ENCODE results near the gene HK2.
A peak's percentile ranks its signal among the peaks of the same experiment; 100 is the strongest.
"Not testable (repeated sequence)": the region's sequence is repeated elsewhere in the genome, so short reads cannot be mapped to it uniquely, and the experiment has no call there.

Gene HK2

GRCh38 chr2:74892609-74893008 lies 58.7 kb downstream of the HK2 start:
- no peak for DNase-seq (ENCODE audit: extremely low read depth, low read depth)
- no peak for TF ChIP-seq CTCF (IDR thresholded peaks at IDR 0.05; ENCODE audit: low read depth, low read length)

GRCh38 chr2:74893332-74893731 lies 59.4 kb downstream of the HK2 start:
- TF ChIP-seq CTCF (IDR thresholded peaks at IDR 0.05; ENCODE audit: low read depth, low read length): no peak
- peak; percentile 28 for DNase-seq (ENCODE audit: extremely low read depth, low read depth)

GRCh38 chr2:74894272-74894981 lies 60.5 kb downstream of the HK2 start:
- DNase-seq (ENCODE audit: extremely low read depth, low read depth): peak; percentile 42
- no peak for TF ChIP-seq CTCF (IDR thresholded peaks at IDR 0.05; ENCODE audit: low read depth, low read length)

GRCh38 chr2:74895001-74895400 lies 61.1 kb downstream of the HK2 start:
- TF ChIP-seq CTCF (IDR thresholded peaks at IDR 0.05; ENCODE audit: low read depth, low read length): no peak
- no peak for DNase-seq (ENCODE audit: extremely low read depth, low read depth)

- TF ChIP-seq CTCF (IDR thresholded peaks at IDR 0.05; ENCODE audit: low read depth, low read length): no peak
- no peak for DNase-seq (ENCODE audit: extremely low read depth, low read depth)
Observed at GRCh38 chr2:74896232-74896631, 62.3 kb downstream of the HK2 start.

GRCh38 chr2:74900225-74900624 lies 66.3 kb downstream of the HK2 start:
- DNase-seq (ENCODE audit: extremely low read depth, low read depth): not testable (repeated sequence)

- TF ChIP-seq CTCF (IDR thresholded peaks at IDR 0.05; ENCODE audit: low read depth, low read length): no peak
- no peak for DNase-seq (ENCODE audit: extremely low read depth, low read depth)
Observed at GRCh38 chr2:74902281-74902860, 68.4 kb downstream of the HK2 start.

- DNase-seq (ENCODE audit: extremely low read depth, low read depth): no peak
- no peak for TF ChIP-seq CTCF (IDR thresholded peaks at IDR 0.05; ENCODE audit: low read depth, low read length)
Observed at GRCh38 chr2:74906395-74906794, 72.5 kb downstream of the HK2 start.

GRCh38 chr2:74907560-74907959 lies 73.6 kb downstream of the HK2 start:
- DNase-seq (ENCODE audit: extremely low read depth, low read depth): not testable (repeated sequence)
